Measurements from ENCODE around the gene TFAP2B. TPM values are rescaled to one million over a fixed set of nuclear protein-coding genes. Genes with fewer than 3 reads are reported as not detected.

TFAP2B gene
- total RNA-seq, 4 donors from 2014 or later, result not detected

DNA sequence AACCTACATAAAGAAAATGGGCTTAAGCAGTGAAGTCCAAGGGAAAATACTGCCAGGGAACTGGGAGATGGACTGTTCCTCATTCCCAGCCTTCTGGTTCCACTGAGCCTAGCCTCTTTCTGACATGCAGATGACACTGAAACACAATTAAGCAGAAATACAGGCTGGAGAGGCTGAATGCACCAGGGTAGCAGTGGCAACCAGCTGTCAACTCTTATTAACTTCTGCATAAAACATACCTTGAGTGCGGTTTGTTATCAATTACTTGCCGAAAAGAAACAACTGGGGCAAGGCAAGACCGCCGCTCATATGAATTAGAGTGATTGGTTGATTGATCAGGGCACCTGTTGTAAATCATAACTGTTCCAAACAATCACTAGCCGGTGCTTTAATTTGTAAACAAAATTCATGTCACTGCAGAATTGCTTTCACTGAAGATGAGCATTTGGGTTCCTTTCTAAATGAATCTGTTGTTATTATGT lies 16.3 kb downstream of the TFAP2B start:
- H3K4me1 ChIP-seq, result peaks cover 0 to 4% (median 0%) of the 10 kb centered on the region in 4 donors
- H3K27me3 ChIP-seq, result peaks cover 98% of the 10 kb centered on the region
- in situ Hi-C loops (cut with MboI; ENCODE audit: low pct_ligation_motif_present in 1 of 4, low pct_unique_long_range_greater_than_20kb in 1 of 4, low sequenced_read_pairs in 3 of 4) (no loop called here), intact Hi-C loops (cut with DNase I; ENCODE audit: low total_unique reads) (no loop called here)
- no peaks in the 10 kb centered on the region for H3K9me3 ChIP-seq
- no peak overlapping the region for H3K4me3 ChIP-seq
- no peak overlapping the region for H3K27ac ChIP-seq
- no peak for TF ChIP-seq EP300 (IDR thresholded peaks at IDR 0.05; ENCODE audit: low read depth)
- TF ChIP-seq POLR2A (IDR thresholded peaks at IDR 0.05), result no peak
- TF ChIP-seq POLR2AphosphoS5 (IDR thresholded peaks at IDR 0.05), result no peak
- TF ChIP-seq, protein P1, sequence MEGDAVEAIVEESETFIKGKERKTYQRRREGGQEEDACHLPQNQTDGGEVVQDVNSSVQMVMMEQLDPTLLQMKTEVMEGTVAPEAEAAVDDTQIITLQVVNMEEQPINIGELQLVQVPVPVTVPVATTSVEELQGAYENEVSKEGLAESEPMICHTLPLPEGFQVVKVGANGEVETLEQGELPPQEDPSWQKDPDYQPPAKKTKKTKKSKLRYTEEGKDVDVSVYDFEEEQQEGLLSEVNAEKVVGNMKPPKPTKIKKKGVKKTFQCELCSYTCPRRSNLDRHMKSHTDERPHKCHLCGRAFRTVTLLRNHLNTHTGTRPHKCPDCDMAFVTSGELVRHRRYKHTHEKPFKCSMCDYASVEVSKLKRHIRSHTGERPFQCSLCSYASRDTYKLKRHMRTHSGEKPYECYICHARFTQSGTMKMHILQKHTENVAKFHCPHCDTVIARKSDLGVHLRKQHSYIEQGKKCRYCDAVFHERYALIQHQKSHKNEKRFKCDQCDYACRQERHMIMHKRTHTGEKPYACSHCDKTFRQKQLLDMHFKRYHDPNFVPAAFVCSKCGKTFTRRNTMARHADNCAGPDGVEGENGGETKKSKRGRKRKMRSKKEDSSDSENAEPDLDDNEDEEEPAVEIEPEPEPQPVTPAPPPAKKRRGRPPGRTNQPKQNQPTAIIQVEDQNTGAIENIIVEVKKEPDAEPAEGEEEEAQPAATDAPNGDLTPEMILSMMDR (IDR thresholded peaks at IDR 0.05), result no peak
- no peak for DNase-seq
- 84 to 93% methylated on average over 5 of the region's 5 CpGs for WGBS, 2 donors (ENCODE audit: low coverage in 1 of 2)
- no peaks in the 10 kb centered on the region for H3K36me3 ChIP-seq

DNA sequence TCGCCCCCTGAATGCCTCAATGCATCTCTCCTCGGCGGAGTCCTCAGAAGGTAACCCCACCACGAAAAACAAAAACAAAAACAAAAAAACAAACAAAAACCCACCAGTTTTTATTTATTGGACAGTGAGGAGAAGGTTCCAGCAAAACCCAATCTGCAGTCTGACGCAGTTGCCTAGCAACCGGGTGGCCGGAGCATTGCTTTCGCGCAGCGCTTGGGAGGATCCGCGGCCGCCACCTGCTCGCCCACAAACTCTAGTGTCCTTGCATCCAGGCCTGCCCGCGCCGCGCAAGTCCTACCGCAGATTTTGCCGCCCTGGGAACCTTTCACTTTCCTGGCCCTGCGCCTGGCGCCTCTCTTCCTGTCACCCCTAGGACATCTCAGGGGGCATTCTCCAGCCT lies 17.6 kb downstream of the TFAP2B start:
- Histone ChIP-seq H3K9me3 (no peaks in the 10 kb centered on the region), H3K36me3 (no peaks in the 10 kb centered on the region), H3K27ac (no peak overlapping the region), H3K4me1 (peaks cover 0 to 4% (median 0%) of the 10 kb centered on the region in 4 donors), H3K27me3 (peaks cover 98% of the 10 kb centered on the region), H3K4me3 (no peak overlapping the region)
- intact Hi-C loops (cut with DNase I; ENCODE audit: low total_unique reads) (no loop called here), in situ Hi-C loops (cut with MboI; ENCODE audit: low pct_ligation_motif_present in 1 of 4, low pct_unique_long_range_greater_than_20kb in 1 of 4, low sequenced_read_pairs in 3 of 4) (no loop called here)
- TF ChIP-seq EP300 (IDR thresholded peaks at IDR 0.05; ENCODE audit: low read depth), result no peak
- no peak for TF ChIP-seq POLR2A (IDR thresholded peaks at IDR 0.05)
- TF ChIP-seq POLR2AphosphoS5 (IDR thresholded peaks at IDR 0.05), result no peak
- TF ChIP-seq, protein P1 (IDR thresholded peaks at IDR 0.05), result no peak
- DNase-seq, result no peak
- 21 to 23% methylated on average over 4 to 22 of the region's 22 CpGs for WGBS, 2 donors (ENCODE audit: low coverage in 1 of 2)

DNA sequence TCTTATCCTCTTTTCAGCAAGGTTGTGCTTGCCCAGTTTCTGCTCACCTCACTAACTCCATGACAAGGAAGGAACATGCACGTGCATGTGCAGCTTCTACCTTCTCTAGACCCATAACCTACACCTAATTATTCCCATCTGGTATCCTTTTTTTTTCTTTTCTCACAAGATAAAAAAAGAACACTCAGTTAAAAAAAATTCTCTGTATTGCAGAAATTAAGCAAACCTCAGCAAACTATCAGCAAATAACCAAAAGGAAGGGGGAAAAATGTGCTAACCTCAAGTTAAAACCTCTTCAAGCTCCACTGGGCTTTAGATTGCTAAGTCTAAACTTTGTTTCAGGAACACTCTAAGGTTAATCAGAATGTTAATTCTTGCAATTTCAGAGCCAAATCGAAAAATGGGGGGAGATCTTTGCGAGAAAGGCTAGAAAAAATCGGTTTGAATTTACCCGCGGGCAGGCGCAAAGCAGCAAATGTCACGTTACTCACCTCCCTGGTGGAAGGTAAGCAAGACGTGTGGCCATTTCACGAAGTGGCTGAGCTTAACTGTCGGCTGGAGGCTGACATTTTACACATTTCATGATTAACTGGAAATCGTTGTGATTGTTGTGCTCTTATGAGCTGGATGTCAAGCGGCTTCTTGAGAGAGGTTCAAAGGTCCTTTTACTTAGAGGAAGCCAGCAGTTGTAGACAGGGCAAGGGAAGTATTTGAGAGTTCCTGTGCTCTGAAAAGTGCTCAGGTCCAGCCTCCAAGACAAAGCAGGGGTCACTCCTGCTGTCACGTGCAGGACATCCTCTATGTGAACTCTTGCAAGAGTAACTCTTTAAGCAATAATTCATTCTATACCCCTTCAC lies 19.1 kb downstream of the TFAP2B start:
- 21 to 24% methylated on average over 14 of the region's 14 CpGs for WGBS, 2 donors (ENCODE audit: low coverage in 1 of 2)
- in situ Hi-C loops (cut with MboI; ENCODE audit: low pct_ligation_motif_present in 1 of 4, low pct_unique_long_range_greater_than_20kb in 1 of 4, low sequenced_read_pairs in 3 of 4), result no loop called here

More for the DNA sequence above, 19.1 kb downstream of the TFAP2B start:
- intact Hi-C loops (cut with DNase I; ENCODE audit: low total_unique reads), result no loop called here
- DNase-seq, result no peak
- Histone ChIP-seq H3K27me3 (peaks cover 98% of the 10 kb centered on the region), H3K4me1 (peaks cover 0 to 4% (median 0%) of the 10 kb centered on the region in 4 donors), H3K36me3 (no peaks in the 10 kb centered on the region), H3K27ac (no peak overlapping the region), H3K4me3 (no peak overlapping the region), H3K9me3 (no peaks in the 10 kb centered on the region)
- TF ChIP-seq POLR2AphosphoS5 (IDR thresholded peaks at IDR 0.05) (no peak), POLR2A (IDR thresholded peaks at IDR 0.05) (no peak), EP300 (IDR thresholded peaks at IDR 0.05; ENCODE audit: low read depth) (no peak)
- TF ChIP-seq, protein P1 (IDR thresholded peaks at IDR 0.05), result no peak
